GM12874 (cell line): ENCODE measurements around the gene ARFRP1.

Experiments used
- TF ChIP-seq, protein P1 (sequence below): IDR thresholded peaks from 2 replicates; pipeline ENCODE4 v1.5.1; 2011; ENCODE audit warnings: low read depth, mild to moderate bottlenecking, control low read depth, low read length, moderate library complexity; ENCODE audit not compliant: insufficient read depth

Gene ARFRP1

GRCh38 chr20:63751471-63752271 lies 43.9 kb upstream of the ARFRP1 start:
- TF ChIP-seq, protein P1, sequence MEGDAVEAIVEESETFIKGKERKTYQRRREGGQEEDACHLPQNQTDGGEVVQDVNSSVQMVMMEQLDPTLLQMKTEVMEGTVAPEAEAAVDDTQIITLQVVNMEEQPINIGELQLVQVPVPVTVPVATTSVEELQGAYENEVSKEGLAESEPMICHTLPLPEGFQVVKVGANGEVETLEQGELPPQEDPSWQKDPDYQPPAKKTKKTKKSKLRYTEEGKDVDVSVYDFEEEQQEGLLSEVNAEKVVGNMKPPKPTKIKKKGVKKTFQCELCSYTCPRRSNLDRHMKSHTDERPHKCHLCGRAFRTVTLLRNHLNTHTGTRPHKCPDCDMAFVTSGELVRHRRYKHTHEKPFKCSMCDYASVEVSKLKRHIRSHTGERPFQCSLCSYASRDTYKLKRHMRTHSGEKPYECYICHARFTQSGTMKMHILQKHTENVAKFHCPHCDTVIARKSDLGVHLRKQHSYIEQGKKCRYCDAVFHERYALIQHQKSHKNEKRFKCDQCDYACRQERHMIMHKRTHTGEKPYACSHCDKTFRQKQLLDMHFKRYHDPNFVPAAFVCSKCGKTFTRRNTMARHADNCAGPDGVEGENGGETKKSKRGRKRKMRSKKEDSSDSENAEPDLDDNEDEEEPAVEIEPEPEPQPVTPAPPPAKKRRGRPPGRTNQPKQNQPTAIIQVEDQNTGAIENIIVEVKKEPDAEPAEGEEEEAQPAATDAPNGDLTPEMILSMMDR, result no peak

DNA sequence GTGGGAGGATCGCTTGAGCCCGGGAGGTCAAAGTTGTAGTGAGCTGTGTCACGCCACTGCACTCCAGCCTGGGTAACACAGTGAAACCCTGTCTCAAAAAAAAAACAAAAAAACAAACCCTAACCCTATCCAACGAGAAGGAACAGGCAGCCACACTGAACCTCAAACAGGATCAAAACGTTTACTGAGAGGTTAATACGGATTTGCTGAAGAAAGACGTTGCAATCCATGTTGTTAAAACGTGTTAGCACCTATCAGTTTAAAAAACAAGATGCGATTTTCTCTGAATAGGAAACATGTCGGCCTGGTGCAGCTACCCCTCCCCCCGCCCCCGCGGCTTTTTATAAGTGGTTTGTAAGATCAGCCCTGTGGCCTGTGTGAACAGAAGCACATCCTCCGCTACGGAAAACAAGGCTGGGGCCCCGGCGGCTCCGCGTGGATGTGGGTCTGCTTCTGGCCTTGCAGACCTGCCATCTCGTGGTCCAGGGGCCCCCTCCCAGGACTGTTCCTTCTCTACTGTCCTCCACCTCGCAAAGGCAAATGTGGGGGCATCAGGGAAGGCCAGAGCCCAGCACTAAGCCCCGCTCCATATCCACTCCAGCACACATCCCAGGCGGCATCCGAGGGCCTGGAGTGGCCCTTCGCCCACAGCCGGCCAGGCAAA lies 43.2 kb upstream of the ARFRP1 start:
- TF ChIP-seq, protein P1, result no peak

GRCh38 chr20:63749597-63750508 lies 42.1 kb upstream of the ARFRP1 start:
- TF ChIP-seq, protein P1, result no peak

- TF ChIP-seq, protein P1, result no peak
These were observed 41.1 kb upstream of the ARFRP1 start for GRCh38 chr20:63748934-63749270.

DNA sequence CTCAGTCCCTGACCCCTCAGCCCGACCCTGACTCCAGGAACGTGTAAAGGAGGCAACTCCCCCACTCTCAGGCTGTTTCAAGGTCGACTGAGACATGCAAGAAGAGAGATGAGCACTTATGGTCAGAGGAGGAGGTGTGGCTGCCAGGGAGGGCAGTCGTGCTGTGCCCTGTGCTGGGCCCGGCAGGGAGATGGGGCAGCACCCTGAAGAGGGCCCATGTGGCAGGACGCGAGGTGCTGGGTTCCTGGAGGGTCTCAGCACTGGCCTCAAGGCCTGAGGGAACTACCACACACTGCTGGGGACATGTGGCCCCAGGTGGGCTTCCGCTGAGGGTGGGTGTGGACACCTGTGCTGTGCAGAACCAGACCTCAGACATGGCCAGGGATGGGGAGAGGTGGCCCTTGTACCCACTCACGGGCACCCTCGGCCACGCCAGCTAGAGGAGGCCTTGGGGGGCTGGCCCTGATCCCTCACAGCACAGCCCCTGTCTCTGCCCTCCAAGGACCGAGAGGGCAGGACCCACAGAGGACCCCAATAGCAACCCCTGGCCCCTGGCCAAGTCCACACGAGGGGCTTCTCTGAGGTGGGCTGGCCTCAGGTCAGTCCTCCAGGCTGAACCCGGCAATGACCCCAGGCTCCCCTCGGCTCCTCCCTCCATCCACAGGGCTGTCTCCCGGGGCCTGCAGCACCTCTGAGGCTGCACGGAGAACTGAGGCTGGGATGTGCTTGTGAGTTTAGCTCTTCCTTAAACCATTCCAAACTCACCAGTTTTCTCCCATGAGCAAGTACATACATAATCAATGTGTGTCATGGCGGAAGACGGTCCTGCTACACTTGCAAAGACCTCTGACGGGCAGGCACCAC lies 40.5 kb upstream of the ARFRP1 start:
- TF ChIP-seq, protein P1, result no peak

GRCh38 chr20:63747622-63748069 lies 39.9 kb upstream of the ARFRP1 start:
- TF ChIP-seq, protein P1, result no peak
